GM19467 (cell line): ENCODE measurements around the gene IFNA7.
A peak's percentile ranks its signal among the peaks of the same experiment; 100 is the strongest.
"Not testable (repeated sequence)": the region's sequence is repeated elsewhere in the genome, so short reads cannot be mapped to it uniquely, and the experiment has no call there.

Experiments used
- ATAC-seq: cut with Tn5 transposase; IDR thresholded peaks from one replicate; pipeline ENCODE4 v1.9.1; 2021; ENCODE audit warnings: mild to moderate bottlenecking, moderate library complexity; ENCODE audit not compliant: unreplicated experiment

IFNA7 gene

GRCh38 chr9:21182810-21183736 is 18.9 kb downstream of the IFNA7 start:
- ATAC-seq, result peak; percentile 92

DNA sequence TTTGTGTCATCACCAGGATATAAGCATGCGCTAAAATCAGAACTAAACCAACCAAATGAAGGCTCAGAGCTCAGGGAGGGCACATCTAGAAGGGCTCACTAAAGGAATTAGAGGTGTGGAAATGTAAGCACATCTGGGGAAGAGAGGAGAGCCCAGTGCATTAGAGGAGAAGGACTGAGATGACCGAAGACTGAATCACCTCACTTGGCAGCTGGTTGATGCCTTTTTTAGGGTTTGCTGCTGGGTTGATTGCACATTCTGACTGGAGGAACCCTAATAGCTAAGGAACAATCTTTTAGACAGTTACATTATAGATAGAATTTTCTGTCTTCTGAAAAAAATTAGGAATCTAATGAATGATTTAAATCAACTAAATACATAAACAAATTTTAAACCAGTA is 27.3 kb downstream of the IFNA7 start:
- ATAC-seq, result no peak

- ATAC-seq, result no peak
Measured at GRCh38 chr9:21172156-21172555, 29.8 kb downstream of the IFNA7 start.

DNA sequence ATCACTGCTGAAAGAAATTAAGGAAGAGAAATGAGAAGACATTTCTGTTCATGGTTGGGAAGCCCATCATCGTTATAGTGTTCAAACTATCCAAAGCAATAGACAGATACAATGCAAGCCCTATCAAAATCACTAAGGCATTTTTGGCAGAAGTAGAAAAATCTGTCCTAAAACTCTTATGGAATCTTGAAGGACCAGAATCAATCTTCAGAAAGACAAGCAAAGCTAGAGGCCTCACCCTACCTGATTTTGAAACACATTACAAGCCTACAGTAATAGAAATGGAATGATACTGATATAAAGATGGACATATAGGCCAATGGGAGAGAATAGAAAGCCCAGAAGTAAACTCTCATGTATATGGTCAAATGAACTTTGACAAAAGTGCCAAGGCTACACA is 30.7 kb downstream of the IFNA7 start:
- no peak for ATAC-seq

DNA sequence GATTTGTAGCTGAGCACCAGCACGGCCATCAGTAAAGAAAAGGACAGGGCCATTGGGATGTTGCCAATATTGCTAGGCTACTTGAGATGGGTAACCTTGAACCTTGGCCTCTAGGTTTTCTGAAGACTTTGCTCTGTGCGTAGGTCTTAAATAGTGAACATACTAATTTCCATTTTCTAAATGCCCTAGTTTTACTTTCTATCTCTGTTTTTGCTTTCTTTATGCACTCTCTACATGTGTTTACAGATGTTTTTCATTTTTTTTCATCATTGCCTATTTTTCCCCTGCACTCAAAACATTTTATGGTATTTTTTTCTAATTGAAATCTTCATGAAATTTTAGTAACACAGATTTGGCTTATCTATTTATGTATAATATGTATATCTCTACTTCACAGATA is 35.4 kb downstream of the IFNA7 start, which contains the start of gene IFNA21:
TSS of gene IFNA21 (minus strand) at position 101 of the 400 bp plus-strand sequence. CDS start at position 53, 48 bp downstream.
- ATAC-seq, result not testable (repeated sequence)

DNA sequence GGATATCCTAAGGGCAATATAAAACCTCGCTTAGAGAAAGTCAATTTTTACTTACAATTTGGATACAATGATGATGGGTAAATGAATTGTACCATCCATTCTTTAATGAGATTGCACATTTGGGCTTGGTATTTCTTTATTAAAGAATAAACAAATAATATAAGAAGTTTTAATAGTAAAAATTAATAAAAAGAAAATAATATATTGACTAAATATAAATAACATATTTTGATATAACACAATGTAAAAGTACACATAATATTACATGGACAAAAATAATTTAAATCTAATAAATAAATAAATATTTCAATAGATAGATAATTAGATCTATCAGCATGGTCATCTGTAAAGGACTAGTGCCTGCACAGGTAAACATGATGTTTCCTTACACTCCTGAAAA is 36.5 kb downstream of the IFNA7 start:
- no peak for ATAC-seq

- peak; percentile 91 for ATAC-seq
Measured at GRCh38 chr9:21160178-21160577, 41.8 kb downstream of the IFNA7 start.

GRCh38 chr9:21155501-21155900 is 46.5 kb downstream of the IFNA7 start:
- ATAC-seq, result no peak

DNA sequence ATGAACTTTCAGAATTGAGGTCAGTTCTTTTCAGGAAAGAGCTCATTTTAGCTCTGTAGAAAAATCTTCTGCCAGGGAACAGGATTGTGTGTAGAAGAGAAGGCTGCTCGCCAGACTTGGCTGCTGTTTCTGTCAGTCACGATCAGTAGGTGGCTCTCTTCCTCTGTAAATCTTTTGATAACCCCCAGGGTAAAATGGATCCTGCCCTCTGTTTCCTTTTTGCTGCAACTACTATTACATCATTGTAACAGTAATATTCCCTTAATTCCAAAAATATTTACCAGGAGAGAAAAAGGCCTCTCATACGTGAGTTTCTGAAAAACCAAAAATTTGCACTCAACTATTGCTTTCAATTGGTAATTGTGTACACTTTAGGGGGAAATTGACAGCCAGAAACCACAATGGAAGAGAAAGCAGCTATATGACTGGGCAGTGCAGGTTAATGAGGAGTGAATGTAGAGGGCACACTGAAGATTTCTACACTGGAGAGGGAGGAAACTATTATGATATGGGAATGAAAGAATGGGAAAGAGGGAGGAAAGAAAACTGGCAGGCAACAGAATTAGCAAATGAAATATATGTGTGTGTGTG is 47.9 kb downstream of the IFNA7 start:
- peak; percentile 73 for ATAC-seq

- no peak for ATAC-seq
Measured at GRCh38 chr9:21153336-21154017, 48.5 kb downstream of the IFNA7 start.
